ENCODE data around the gene RCN1.
A peak's percentile ranks its signal among the peaks of the same experiment; 100 is the strongest.

RCN1 gene

GRCh38 chr11:32065865-32066629 lies 24.8 kb upstream of the RCN1 start:
- in situ Hi-C loops (cut with HindIII; ENCODE audit: low sequenced_read_pairs): no loop called here
- no peak for DNase-seq (ENCODE audit: low read depth, low spot score)
- H3K4me3 ChIP-seq (ENCODE audit: low read depth, low read length): no peak overlapping the region
- TF ChIP-seq, protein P1, sequence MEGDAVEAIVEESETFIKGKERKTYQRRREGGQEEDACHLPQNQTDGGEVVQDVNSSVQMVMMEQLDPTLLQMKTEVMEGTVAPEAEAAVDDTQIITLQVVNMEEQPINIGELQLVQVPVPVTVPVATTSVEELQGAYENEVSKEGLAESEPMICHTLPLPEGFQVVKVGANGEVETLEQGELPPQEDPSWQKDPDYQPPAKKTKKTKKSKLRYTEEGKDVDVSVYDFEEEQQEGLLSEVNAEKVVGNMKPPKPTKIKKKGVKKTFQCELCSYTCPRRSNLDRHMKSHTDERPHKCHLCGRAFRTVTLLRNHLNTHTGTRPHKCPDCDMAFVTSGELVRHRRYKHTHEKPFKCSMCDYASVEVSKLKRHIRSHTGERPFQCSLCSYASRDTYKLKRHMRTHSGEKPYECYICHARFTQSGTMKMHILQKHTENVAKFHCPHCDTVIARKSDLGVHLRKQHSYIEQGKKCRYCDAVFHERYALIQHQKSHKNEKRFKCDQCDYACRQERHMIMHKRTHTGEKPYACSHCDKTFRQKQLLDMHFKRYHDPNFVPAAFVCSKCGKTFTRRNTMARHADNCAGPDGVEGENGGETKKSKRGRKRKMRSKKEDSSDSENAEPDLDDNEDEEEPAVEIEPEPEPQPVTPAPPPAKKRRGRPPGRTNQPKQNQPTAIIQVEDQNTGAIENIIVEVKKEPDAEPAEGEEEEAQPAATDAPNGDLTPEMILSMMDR (IDR thresholded peaks at IDR 0.05; ENCODE audit: low read depth, low read length): no peak

DNA sequence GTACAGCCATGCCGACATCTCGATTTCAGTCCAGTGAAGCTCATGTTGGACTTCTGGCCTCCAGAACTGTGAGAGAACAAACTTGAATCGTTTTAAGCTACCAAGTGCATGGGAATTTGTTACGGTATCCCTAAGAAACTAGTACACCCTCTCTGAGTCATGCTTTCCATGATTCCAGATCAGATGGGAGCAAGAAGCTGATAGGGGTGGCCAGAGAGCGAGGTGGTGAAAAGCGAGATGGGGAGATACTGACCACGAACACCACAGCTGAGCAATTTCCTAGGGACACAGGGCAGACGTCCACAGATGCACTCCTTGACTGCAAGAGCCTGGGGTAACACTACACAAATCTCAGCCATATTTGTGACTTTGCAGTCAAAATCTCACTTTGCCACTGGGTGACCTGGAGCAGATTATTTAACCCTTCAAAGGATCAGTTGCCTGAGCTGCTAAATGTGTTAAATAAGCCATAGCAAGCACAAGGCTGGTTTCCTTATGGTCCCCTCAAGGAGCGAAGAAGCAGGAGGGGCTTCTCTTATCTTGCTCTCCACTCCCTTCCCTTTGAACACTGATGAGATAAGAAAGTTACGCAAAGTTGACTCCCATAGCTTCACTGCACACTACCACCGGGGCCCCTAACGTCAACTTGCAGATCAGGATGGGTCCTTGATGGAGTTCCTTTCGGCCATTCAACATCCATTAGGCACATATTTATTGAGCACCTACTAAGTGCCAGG lies 22.6 kb upstream of the RCN1 start:
- in situ Hi-C loops (cut with HindIII; ENCODE audit: low sequenced_read_pairs): no loop called here
- DNase-seq (ENCODE audit: low read depth, low spot score): peak; percentile 20
- no peak overlapping the region for H3K4me3 ChIP-seq (ENCODE audit: low read depth, low read length)
- TF ChIP-seq, protein P1 (IDR thresholded peaks at IDR 0.05; ENCODE audit: low read depth, low read length): no peak

GRCh38 chr11:32069361-32070058 lies 21.4 kb upstream of the RCN1 start:
- in situ Hi-C loops (cut with HindIII; ENCODE audit: low sequenced_read_pairs): no loop called here
- DNase-seq (ENCODE audit: low read depth, low spot score): no peak

GRCh38 chr11:32070692-32071091 lies 20.2 kb upstream of the RCN1 start:
- TF ChIP-seq, protein P1 (IDR thresholded peaks at IDR 0.05; ENCODE audit: low read depth, low read length): no peak

More at GRCh38 chr11:32069361-32070058, 21.4 kb upstream of the RCN1 start:
- no peak overlapping the region for H3K4me3 ChIP-seq (ENCODE audit: low read depth, low read length)
- TF ChIP-seq, protein P1 (IDR thresholded peaks at IDR 0.05; ENCODE audit: low read depth, low read length): no peak

GRCh38 chr11:32071811-32072210 lies 19.1 kb upstream of the RCN1 start:
- TF ChIP-seq, protein P1 (IDR thresholded peaks at IDR 0.05; ENCODE audit: low read depth, low read length): peak; percentile 70
- DNase-seq (ENCODE audit: low read depth, low spot score): peak; percentile 70
- H3K4me3 ChIP-seq (ENCODE audit: low read depth, low read length): no peak overlapping the region
- in situ Hi-C loops (cut with HindIII; ENCODE audit: low sequenced_read_pairs): no loop called here

More at GRCh38 chr11:32070692-32071091, 20.2 kb upstream of the RCN1 start:
- in situ Hi-C loops (cut with HindIII; ENCODE audit: low sequenced_read_pairs): no loop called here
- no peak overlapping the region for H3K4me3 ChIP-seq (ENCODE audit: low read depth, low read length)
- no peak for DNase-seq (ENCODE audit: low read depth, low spot score)

- H3K4me3 ChIP-seq (ENCODE audit: low read depth, low read length): no peak overlapping the region
- in situ Hi-C loops (cut with HindIII; ENCODE audit: low sequenced_read_pairs): no loop called here
- no peak for DNase-seq (ENCODE audit: low read depth, low spot score)
- TF ChIP-seq, protein P1 (IDR thresholded peaks at IDR 0.05; ENCODE audit: low read depth, low read length): no peak
Observed at GRCh38 chr11:32072872-32073643, 17.8 kb upstream of the RCN1 start.
